GM21447 (cell line): ENCODE results near the gene NACC2.

ENCODE experiments used
- ATAC-seq: cut with Tn5 transposase; IDR thresholded peaks from one replicate; pipeline ENCODE4 v1.9.1; 2021; ENCODE audit not compliant: unreplicated experiment

NACC2 gene

GRCh38 chr9:136095070-136096058 is at the start of gene NACC2:
Gene NACC2, minus strand, starts transcription at chr9:136095289. Its CDS starts 44,768 bp downstream, at chr9:136050521.
- no peak for ATAC-seq

DNA sequence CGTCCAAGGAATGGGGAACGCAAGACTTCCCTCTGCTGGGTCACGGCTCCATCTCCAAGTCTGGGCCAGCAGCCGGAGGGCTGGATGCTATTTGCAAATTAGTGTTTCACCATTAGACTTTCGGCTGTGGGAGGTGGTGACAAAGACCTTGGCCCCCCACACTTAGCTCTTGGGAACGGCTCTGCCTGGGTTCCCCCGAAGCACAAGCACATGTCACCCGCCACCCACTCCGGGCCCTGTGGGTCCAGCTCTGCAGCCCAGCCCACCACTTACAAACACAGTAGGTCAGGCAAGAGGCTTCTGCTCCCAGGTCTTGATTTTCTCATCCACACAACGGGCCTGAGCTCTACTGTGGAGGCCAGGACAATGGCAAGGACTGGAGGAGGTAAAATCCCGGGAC is 49.4 kb upstream of the NACC2 start:
- no peak for ATAC-seq

DNA sequence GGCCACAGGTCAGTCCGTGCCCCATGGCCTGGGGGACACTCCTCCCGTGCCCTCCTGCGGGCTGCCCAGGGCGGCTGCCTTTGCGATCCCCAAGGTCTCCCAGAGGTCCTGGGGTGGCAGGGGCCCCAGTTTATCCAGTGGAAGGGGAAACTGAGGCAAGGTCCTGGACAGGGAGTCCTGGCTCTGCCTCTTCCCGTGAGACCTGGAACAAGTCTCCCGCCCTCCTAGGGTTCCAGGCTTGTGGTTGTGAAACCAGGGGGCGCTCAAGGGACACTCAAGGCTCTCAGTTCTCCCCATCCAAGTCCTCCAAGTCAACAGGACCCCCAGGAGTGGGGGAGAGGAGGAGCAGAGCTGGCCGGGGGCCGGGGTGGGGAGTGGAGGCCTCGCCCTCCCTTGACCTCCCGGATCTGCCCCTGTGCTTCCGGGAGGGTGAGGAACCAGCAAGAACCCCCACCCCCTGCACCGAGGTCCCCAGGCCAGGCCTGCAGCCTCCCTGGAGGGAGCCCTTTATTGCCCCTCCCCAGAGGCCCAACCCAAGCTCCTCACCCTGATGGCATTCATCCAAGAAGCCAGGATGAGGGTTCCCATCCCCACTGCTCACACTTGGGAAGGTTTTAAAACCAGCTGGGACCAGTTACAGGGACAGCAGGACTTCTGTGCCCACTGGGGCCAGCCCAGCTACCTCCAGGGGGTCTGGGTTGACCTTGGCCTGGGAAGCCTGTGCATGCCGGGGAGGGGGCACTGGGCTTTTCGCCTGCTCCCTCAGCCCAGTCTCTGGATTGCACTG is 48.3 kb upstream of the NACC2 start:
- ATAC-seq: no peak

- ATAC-seq: no peak
Observed at GRCh38 chr9:136142859-136143214, 47.7 kb upstream of the NACC2 start.

DNA sequence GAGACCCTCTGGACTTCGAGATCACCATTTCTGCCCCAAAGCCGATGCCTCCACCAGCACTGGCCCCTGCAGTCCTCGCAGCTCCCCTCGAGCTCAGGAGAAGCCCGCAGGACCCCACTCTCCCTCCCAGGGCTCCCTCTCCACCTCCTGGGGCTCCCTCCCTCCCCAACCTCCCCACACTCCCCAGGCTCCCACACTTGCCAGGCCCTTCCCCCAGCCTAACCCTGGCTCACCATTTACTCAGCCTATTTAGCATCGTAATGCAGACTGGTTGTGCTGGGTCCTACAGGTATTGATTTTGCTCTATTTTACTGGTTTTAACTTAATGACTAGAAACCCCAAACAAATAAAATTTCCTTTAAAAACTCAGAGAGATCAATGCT is 47.3 kb upstream of the NACC2 start:
- ATAC-seq: no peak

- ATAC-seq: no peak
Observed at GRCh38 chr9:136141682-136142413, 46.8 kb upstream of the NACC2 start.

GRCh38 chr9:136140966-136141365 is 45.9 kb upstream of the NACC2 start:
- ATAC-seq: no peak

DNA sequence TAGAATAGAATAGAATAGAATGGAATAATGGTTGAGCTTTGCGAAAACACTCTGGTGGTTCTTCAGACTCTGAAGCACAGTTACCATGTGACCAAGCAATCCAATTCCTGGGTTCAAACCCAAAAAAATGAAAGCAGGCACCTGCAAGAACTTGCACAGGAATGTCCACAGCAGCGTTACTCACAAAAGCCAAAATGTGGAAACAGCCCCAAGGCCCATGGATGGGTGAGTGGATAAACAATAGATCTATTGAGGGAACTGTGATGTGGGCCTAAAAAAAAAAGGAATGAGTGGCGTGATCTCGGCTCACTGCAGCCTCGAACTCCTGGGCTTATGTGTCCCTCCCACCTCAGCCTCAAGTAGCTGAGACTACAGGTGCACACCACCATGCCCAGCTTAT is 45.0 kb upstream of the NACC2 start:
- no peak for ATAC-seq

- no peak for ATAC-seq
Observed at GRCh38 chr9:136138566-136138965, 43.5 kb upstream of the NACC2 start.

DNA sequence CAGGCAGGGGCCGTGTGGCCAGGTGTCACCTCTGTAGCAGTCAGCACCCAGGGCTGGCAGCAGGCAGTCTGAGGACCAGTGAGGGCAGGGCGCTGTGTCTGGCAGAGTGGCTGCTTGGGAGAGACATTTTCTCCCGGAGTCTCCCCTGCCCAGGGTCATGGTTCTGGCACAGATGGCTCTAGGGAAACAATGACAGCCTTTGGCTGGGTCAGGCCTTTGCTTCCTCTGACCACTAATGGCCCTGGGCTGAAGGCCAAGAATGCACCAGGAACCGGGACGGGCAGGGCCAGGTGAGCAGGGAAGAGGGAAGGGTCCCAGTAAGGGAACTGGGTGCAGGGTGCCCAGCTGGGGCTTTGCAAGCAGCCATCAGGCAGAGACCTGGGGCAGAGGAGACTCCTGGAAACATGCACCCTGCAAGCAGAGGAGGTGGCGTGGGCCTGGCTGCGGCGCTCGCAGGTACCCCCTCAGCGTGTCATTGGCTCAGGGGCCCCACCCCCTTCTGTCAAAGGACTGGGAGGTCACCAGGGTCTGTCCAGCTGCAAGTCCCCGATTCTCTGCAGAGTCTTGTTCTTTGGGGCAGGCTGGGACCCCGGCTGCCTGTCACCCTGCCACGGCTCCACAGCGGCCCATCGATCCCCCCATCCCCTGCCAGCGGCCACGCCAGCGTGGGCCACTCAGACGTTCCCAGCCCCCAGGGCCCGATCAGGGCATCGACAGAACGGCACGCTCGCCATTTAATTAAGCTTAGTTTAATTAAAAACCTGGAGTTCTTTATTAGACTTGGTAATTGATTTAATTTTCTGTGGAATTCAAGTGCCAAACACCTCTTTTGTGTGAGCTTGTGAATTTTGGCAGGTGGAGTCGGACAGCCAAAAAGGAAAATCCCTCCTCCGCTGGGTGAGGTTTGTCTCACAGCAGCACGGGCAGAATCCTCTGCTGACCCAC is 42.5 kb upstream of the NACC2 start:
- no peak for ATAC-seq

DNA sequence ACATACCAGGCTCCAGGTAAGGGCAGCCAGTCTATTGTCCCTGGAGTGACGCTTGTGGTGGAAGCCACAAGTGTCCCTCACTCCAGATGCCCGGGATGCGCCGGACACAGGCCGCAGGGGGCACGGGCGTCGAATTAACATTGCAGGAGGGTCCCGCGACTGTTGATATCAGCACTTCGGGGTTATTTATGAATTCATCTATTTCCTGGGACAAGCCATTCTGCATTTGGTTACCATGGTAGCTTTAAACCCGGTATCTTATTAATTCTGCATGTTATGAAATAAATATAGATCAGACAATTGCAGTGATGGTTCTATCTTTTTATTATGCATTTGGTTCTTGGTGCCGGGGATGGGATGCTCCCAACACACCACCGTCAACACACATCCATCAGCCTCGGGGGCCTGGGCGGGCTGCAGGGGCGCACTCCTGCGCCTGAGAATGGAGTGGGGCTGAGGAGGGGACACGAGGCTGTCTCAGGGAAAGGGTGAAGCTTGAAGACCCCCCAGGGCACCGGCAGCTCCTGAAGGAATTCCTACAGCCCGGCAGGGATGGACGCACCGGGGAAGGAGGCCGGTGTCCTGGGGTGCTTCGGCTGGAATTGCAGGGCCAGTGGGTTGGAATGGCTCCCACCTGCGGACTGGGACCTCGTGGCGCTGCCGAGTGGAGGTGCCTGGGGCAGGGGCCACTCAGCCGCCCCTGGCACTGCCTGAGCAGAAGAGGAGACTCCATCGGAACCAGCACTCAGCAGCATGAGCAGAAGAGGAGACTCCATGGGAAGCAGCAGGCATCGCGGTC is 41.2 kb upstream of the NACC2 start:
- no peak for ATAC-seq

GRCh38 chr9:136135326-136136126 is 40.4 kb upstream of the NACC2 start:
- ATAC-seq: no peak

DNA sequence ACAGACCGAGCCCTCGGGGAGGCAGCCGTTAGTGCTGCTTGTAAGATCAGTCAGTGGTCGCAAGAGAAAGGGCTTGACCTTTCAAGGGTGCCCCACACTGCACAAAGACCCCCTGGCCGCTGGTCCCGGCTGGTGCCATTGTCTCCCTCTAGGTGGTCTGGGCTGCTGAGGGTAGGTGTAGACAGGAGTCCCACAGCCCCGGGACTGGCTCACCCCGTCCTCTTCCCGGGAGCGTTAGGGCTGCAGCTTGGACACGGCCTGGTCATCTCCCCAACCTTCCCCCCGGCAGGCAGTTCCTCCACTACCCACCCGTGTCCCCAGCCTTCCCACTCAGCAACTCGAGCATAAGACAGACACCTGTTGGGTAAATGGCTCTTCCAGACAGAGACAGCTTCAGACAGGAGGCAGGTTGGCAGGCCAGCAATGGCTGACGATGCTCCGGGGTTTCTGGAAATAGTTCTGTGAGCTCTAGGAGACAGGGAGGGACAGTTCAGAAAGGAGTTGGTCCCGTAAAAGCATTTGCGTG is 38.9 kb upstream of the NACC2 start:
- ATAC-seq: no peak

GRCh38 chr9:136133191-136133958 is 38.3 kb upstream of the NACC2 start:
- ATAC-seq: no peak

- no peak for ATAC-seq
Observed at GRCh38 chr9:136132512-136133050, 37.5 kb upstream of the NACC2 start.

DNA sequence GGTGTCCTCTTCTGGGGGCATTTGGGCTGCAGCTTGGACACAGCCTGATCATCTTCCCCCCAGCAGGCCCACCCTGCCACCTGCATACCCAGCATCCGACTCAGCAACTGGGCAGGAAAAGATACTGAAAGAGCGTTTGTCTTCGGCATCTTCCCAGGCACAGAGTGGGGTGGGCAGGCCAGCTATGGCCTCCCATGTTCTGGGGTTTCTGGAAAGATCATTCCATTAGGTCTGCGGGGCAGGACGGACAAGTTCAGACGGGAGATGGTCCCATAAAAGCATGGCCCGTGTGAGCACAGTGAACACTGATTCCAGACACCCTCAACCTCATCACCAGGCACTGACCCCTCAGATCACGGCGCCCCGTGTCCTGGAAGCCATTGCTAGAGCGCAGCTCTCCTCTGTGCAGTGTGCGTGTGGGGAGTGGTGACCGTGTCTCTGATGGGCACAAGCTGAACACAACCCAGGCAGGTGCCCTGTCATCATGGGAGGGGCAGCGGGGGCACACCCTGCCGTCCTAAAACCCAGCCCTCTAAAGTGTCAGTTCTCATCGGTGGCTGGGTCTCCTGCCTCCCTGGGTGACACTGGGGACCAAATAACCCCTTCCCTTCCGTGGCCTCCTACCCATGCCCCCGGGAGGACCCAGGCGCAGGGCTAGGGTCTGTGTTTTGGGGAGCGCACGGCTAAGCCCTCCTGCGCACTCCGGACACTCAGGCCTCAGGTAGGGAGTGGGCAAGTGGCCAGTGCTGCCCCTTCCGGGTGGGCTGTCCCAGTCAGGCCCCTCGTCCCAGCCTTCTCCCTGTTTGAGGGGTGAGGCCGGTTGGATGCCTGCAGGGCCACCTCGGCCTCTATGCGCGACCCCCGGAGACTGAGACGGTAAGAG is 36.8 kb upstream of the NACC2 start:
- ATAC-seq: no peak
